NT2/D1 (cell line): ENCODE results near the gene GPNMB.

Source experiments
- SUZ12 ChIP-seq: IDR thresholded peaks from 2 replicates; pipeline ENCODE4 v1.6.1; 2011; ENCODE audit not compliant: insufficient read length, insufficient read depth; ENCODE audit errors: extremely low read depth
- YY1 ChIP-seq: IDR thresholded peaks from 2 replicates; pipeline ENCODE4 v1.6.1; 2011; ENCODE audit not compliant: insufficient read length, insufficient read depth
- ZNF274 ChIP-seq: IDR thresholded peaks from 2 replicates; pipeline ENCODE4 v1.6.1; 2011; ENCODE audit warnings: mild to moderate bottlenecking, low read depth, low read length

DNA sequence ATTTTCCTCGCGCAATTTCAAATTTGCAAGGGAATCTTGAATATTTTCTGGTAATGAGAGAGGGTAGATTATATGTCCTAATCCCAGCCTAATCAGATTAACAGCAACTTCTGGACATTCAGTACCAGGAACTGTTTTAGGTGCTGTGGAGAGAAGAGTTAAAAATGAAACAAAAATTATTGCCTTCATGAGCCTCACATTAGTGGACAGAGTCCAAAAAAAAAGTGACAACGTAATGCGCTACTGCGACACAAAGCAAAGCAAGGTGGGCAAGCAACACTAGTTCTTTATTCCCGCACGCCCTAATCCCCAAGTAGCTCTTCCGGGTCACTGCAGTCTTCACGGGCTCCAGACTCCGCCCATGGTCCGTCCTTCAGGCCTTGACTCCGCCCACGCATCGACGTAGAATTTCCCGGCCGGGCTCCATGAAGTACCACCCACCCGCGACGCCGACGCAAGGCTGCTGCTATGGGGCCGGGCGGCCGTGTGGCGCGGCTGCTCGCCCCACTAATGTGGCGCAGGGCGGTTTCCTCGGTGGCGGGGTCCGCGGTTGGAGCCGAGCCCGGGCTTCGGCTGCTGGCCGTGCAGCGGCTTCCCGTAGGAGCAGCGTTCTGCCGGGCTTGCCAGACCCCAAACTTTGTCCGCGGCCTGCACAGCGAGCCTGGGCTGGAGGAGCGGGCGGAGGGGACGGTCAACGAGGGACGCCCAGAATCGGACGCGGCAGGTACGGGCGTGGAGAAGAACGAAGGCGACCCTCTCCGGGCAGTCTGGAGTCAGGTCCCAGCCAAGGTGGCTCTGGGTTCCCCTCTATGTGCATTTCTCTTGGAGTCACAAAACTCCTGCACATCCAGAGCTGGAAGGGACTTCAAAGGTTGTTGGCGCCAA lies 52.6 kb downstream of the GPNMB start, which contains the start of gene MALSU1:
- TF ChIP-seq ZNF274 (no peak), SUZ12 (no peak), YY1 (no peak)
